ENCODE results near the gene ITSN1. TPM values are rescaled to one million over a fixed set of nuclear protein-coding genes. Genes with fewer than 3 reads are reported as not detected.

ITSN1 gene
- total and polyA plus RNA-seq, 2 experiments from 2014 or later = 77.9 to 95.7 TPM

DNA sequence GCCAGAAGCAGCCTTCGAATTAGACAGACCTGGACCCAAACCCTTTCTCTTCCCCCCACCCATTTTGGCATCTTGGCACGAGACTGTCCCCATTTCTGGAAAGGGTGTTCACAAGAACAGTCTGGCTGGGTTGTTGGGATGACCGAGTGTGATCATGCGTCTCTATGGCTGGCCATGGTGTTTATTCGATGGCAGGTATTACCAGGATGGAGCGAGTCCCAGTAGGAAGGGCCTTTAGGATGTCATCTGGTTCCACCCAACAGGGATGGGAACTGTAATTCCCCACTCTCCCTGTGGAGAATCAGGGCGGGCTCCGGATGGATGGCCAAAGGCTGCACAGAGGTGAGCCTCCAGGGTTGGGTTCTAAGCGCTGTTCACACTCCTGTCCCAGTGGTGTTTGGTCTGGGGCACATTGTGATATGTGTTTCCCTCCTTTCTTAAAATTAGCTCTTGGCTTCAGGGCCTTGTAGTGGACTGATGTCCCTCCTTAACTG, 306.7 kb downstream of the ITSN1 start:
- TF ChIP-seq EZH2 (IDR thresholded peaks at IDR 0.05; ENCODE audit: low read depth, unreplicated experiment) = no peak
- TF ChIP-seq NANOG (IDR thresholded peaks at IDR 0.05; ENCODE audit: borderline replicate concordance) = no peak
- TF ChIP-seq, protein P1, sequence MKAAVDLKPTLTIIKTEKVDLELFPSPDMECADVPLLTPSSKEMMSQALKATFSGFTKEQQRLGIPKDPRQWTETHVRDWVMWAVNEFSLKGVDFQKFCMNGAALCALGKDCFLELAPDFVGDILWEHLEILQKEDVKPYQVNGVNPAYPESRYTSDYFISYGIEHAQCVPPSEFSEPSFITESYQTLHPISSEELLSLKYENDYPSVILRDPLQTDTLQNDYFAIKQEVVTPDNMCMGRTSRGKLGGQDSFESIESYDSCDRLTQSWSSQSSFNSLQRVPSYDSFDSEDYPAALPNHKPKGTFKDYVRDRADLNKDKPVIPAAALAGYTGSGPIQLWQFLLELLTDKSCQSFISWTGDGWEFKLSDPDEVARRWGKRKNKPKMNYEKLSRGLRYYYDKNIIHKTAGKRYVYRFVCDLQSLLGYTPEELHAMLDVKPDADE (IDR thresholded peaks at IDR 0.05) = no peak
- Mint-ChIP-seq H3K9me3 (peaks cover 12% of the 10 kb centered on the region), H3K4me3 (no peak overlapping the region; the same call in 2 of the 3 replicates), H3K27ac (peak overlapping the region; percentile 19; the same call in 1 of the 2 replicates), H3K36me3 (ENCODE audit: low read depth) (peaks cover 12% of the 10 kb centered on the region; the same call in 2 of the 3 replicates), H3K27me3 (ENCODE audit: insufficient read depth, low read depth, poor library complexity) (peaks cover 13% of the 10 kb centered on the region), H3K4me1 (peaks cover 31% of the 10 kb centered on the region)
- Histone ChIP-seq H3F3A (replicated peaks; ENCODE audit: low read depth) (peaks cover 3% of the 10 kb centered on the region; the same call in 1 of the 2 replicates), H3K79me2 (replicated peaks; ENCODE audit: insufficient read depth) (no peaks in the 10 kb centered on the region), H3K27me3 (ENCODE audit: insufficient read depth) (no peaks in the 10 kb centered on the region), H3K9me2 (ENCODE audit: insufficient read depth) (no peaks in the 10 kb centered on the region), H3K4me3 (no peak overlapping the region), H2AFZ (peak overlapping the region; percentile 14; the same call in 1 of the 2 replicates), H3K36me3 (ENCODE audit: insufficient read depth) (no peaks in the 10 kb centered on the region; the same call in 1 of the 2 replicates), H3K4me2 (peak overlapping the region; percentile 58), H4K20me1 (replicated peaks; ENCODE audit: insufficient read depth) (no peaks in the 10 kb centered on the region), H3K27ac (ENCODE audit: low read depth) (no peak overlapping the region), H3K4me1 (ENCODE audit: insufficient read depth) (peaks cover 26% of the 10 kb centered on the region)
- DNase-seq (ENCODE audit: low spot score) = no peak
- ATAC-seq = no peak

Other genes with a start within 250 kb of the ITSN1 start
- 21.9 and 25.0 TPM in 2 replicates for gene IFNGR2, start 239.1 kb upstream of the ITSN1 start, total RNA-seq (2014; rRNA removed; shearing (Covaris generic))
- 29.4 and 29.9 TPM in 2 replicates for gene IFNGR2, start 239.1 kb upstream of the ITSN1 start, polyA plus RNA-seq (2016; fragmentation: Nextera tagmentation; extraction: Ambion mirVana)
- gene TMEM50B, start 162.5 kb upstream of the ITSN1 start, total RNA-seq (2014; rRNA removed; shearing (Covaris generic)) = 19.1 and 25.1 TPM in 2 replicates
- gene TMEM50B, start 162.5 kb upstream of the ITSN1 start, polyA plus RNA-seq (2016; fragmentation: Nextera tagmentation; extraction: Ambion mirVana) = 26.1 and 27.6 TPM in 2 replicates
- 2.5 and 5.0 TPM in 2 replicates for gene DNAJC28, start 150.8 kb upstream of the ITSN1 start, total RNA-seq (2014; rRNA removed; shearing (Covaris generic))
- 3.8 and 6.6 TPM in 2 replicates for gene DNAJC28, start 150.8 kb upstream of the ITSN1 start, polyA plus RNA-seq (2016; fragmentation: Nextera tagmentation; extraction: Ambion mirVana)
- 224 and 270 TPM in 2 replicates for gene GART, start 100.4 kb upstream of the ITSN1 start, total RNA-seq (2014; rRNA removed; shearing (Covaris generic))
- 86.3 and 87.6 TPM in 2 replicates for gene GART, start 100.4 kb upstream of the ITSN1 start, polyA plus RNA-seq (2016; fragmentation: Nextera tagmentation; extraction: Ambion mirVana)
- 361 and 362 TPM in 2 replicates for gene SON, start 99.5 kb upstream of the ITSN1 start, total RNA-seq (2014; rRNA removed; shearing (Covaris generic))
- gene SON, start 99.5 kb upstream of the ITSN1 start, polyA plus RNA-seq (2016; fragmentation: Nextera tagmentation; extraction: Ambion mirVana) = 1,421 and 1,477 TPM in 2 replicates
- gene DONSON, start 53.8 kb upstream of the ITSN1 start, total RNA-seq (2014; rRNA removed; shearing (Covaris generic)) = 35.2 and 37.4 TPM in 2 replicates
- 27.2 and 32.9 TPM in 2 replicates for gene DONSON, start 53.8 kb upstream of the ITSN1 start, polyA plus RNA-seq (2016; fragmentation: Nextera tagmentation; extraction: Ambion mirVana)
- 23.3 and 23.8 TPM in 2 replicates for gene CRYZL1, start 760 bp upstream of the ITSN1 start, total RNA-seq (2014; rRNA removed; shearing (Covaris generic))
- gene CRYZL1, start 760 bp upstream of the ITSN1 start, polyA plus RNA-seq (2016; fragmentation: Nextera tagmentation; extraction: Ambion mirVana) = 30.6 and 40.5 TPM in 2 replicates